HFF-Myc (cell line): ENCODE data around the gene NADSYN1.

Experiments used
- DNase-seq: peaks from one replicate; pipeline ENCODE4 v3.0.0-alpha.2; 2011; ENCODE audit warnings: low read depth; ENCODE audit errors: extremely low read depth
- H3K4me3 ChIP-seq: replicated peaks from 2 replicates; pipeline ENCODE4 v1.5.1; 2011; ENCODE audit warnings: low read depth, mild to moderate bottlenecking, control low read depth, low read length
- TF ChIP-seq, protein P1 (sequence below): IDR thresholded peaks from 2 replicates; pipeline ENCODE4 v1.5.1; 2012; ENCODE audit warnings: mild to moderate bottlenecking, low read depth, low read length, control low read depth; ENCODE audit errors: missing control alignments

The NADSYN1 gene

GRCh38 chr11:71444811-71445210 is 8.2 kb upstream of the NADSYN1 start:
- DNase-seq, result no peak
- TF ChIP-seq, protein P1, sequence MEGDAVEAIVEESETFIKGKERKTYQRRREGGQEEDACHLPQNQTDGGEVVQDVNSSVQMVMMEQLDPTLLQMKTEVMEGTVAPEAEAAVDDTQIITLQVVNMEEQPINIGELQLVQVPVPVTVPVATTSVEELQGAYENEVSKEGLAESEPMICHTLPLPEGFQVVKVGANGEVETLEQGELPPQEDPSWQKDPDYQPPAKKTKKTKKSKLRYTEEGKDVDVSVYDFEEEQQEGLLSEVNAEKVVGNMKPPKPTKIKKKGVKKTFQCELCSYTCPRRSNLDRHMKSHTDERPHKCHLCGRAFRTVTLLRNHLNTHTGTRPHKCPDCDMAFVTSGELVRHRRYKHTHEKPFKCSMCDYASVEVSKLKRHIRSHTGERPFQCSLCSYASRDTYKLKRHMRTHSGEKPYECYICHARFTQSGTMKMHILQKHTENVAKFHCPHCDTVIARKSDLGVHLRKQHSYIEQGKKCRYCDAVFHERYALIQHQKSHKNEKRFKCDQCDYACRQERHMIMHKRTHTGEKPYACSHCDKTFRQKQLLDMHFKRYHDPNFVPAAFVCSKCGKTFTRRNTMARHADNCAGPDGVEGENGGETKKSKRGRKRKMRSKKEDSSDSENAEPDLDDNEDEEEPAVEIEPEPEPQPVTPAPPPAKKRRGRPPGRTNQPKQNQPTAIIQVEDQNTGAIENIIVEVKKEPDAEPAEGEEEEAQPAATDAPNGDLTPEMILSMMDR, result no peak
- no peak overlapping the region for H3K4me3 ChIP-seq

- DNase-seq, result no peak
- TF ChIP-seq, protein P1, result no peak
- H3K4me3 ChIP-seq, result no peak overlapping the region
Observed at GRCh38 chr11:71446150-71446549, 6.9 kb upstream of the NADSYN1 start.

DNA sequence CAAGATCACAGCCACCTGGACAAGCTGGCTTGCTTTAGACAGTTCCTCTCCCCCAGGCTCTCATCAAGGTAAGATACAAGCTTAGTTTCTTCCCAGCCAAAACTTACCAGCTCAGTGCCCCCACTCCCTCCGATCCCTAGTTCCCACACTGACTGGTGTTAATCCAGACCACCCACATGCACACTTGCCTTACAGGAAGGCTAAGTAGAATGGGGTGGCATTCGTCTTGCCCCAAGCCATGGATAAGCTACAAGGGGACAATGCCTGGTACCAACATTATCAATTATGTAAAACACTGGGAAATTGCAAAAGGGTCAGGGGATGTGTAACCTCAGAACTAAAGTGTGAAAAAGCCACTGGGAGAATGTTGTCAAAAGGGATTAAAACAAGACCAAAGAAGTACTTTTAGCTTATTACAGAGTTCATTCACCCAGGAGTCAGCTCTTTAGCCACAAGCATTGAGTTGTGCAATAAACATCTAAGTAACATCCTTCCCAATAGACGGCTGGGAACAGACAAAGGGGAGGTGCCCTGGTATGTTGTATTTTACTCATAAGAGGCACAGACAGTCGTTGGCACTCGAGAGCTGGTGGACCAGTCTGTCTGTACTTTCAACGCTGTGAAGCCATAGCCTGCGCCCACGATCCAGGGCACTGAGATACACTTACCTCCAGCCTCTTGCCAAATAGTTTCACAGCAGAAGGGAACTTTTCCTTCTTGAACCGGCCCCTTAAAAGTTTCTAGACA is 5.9 kb upstream of the NADSYN1 start:
- no peak for DNase-seq
- peak overlapping the region; percentile 94 for H3K4me3 ChIP-seq

DNA sequence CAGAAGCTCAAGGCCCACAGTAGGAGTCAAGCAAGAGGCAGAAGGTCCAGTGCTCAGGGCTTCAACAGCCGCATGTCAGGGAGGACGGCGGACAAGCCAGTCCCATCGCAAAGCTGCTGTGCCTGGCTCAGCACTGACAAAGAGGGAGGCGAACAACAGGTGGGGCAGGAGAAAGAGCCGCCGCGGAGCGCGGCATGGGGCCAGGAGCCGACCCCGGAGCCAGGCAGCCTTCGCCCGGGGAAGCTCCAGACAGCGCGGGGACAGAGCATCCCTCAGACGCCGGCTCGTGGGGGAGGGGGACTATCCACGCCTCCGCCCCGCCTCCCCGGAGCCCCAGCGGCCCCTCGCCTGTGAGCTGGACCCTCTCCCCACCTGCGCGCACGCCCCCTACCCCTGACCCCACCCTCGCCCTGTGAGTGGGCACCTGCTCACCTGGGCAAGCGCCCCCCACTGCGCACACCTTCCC is 5.2 kb upstream of the NADSYN1 start:
- TF ChIP-seq, protein P1, result no peak
- H3K4me3 ChIP-seq, result peak overlapping the region; percentile 94
- no peak for DNase-seq

More for the DNA sequence above, 5.9 kb upstream of the NADSYN1 start:
- TF ChIP-seq, protein P1, result no peak

DNA sequence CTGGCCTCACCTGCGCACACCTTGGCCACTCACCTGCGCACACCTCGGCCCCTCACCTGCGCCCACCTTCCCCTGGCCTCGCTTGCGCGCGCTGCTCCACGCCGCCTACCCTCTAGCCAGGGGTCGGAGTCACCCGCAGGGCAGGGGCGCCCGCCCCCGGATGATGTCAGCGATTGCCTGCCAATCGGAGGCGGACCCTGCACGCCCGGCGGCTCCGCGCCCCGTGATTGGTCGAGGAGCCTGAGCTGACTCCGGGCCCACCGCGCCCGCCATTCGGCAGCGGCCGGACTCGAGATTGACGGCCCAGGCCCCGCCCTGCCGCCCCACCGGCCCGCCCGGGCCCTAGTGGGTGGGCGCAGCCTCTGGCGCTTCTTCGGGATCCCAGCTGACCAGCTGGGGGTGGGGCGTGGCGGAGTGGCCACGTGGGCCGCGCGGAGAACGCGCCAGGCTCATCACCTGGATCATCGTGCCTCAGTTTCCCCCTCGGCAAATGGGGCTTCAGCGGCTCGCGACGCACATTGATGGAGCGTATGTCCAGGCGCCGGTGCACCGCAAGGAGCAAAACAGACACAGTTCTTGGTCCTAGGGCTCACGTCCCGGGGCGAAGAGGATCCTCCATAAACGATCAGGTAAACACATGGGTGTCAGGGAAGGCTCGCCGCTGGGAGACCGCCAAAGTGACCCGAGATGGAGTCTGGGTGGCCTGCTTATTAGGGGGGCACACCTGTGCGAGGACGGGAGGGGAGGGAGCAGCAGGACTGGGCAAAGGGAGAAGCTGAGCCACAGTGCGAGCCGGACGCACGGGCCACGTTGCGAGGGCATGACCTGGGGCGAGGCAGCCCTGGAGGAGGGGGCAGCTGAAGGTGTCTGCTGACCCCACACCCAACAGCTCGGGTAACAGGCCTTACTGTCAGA is 4.5 kb upstream of the NADSYN1 start, which contains the start of gene DHCR7:
Gene DHCR7, minus strand, starts transcription at position 137 of the 915 bp plus-strand sequence. CDS start 3,441 bp downstream, outside the sequence.
- TF ChIP-seq, protein P1, result no peak
- DNase-seq, result peak; percentile 69
- peak within 1 kb of the TSS; percentile 94 for H3K4me3 ChIP-seq

- TF ChIP-seq, protein P1, result no peak
- H3K4me3 ChIP-seq, result peak overlapping the region; percentile 94
- DNase-seq, result no peak
Observed at GRCh38 chr11:71449596-71449995, 3.4 kb upstream of the NADSYN1 start.
